GM21423 (cell line): ENCODE measurements around the gene ROR2.
"Not testable (repeated sequence)": the region's sequence is repeated elsewhere in the genome, so short reads cannot be mapped to it uniquely, and the experiment has no call there.

Experiments
- ATAC-seq: cut with Tn5 transposase; IDR thresholded peaks from one replicate; pipeline ENCODE4 v1.9.1; 2021; ENCODE audit warnings: mild to moderate bottlenecking, moderate library complexity; ENCODE audit not compliant: unreplicated experiment

The ROR2 gene

GRCh38 chr9:91658513-91659105 lies 291.4 kb downstream of the ROR2 start:
- ATAC-seq = no peak

GRCh38 chr9:91657501-91657900 lies 292.5 kb downstream of the ROR2 start:
- ATAC-seq = no peak

DNA sequence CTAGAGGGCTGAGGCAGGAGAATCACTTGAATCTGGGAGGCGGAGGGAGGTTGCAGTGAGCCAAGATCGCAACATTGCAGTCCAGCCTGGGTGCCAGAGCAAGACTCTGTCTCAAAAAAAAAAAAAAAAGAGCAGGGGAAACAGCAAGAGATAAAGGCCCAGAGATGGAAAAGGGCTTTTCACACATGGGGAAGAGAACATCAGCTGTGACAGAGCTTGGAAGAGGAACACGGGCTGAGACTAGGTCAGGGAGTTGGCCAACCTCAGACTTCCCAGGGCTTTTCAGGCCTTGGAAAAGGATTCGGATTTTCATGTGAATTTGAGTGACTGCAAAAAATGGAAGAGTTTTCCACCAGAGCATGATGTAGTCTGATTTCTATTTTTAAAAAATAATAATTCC lies 294.4 kb downstream of the ROR2 start:
- ATAC-seq = no peak

- ATAC-seq = no peak
Measured at GRCh38 chr9:91655215-91655614, 294.8 kb downstream of the ROR2 start.

DNA sequence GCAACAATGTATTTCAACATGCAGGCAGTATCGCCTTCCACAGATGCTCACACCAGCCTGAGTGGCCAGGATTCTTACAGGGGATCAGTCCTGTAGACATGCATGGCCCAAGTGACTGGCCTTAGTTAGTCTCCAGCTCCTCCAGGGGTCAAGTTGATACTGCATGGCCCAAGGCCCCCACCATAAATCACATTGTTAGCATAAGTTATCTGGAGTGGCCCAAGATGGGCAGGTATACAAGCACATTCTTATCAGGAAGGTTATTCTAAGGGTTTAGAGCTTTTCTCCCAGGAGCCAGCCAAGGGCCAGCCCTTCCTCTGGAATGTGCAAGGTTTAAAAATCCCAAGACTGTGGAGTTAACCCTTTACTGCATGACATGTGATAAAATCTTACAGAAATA lies 295.5 kb downstream of the ROR2 start:
- ATAC-seq = no peak

DNA sequence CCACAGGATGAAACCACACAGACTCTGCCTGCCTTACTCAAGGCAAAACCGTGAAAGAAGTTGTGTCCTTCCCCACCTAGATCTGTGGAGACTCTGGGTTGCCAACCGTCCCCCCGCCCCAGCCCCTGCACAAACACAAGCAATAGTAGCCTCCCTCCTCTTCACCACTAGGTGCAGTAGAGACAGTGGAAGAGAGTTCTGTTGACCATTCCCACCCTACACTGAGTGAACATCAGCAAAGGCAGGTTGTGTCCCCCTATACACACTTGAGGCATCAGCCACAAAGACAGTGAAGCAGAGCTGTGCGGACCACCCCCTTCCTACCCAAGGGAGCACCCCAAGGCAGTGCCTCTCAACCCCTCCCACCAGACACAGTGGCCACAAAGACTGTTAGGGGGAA lies 302.7 kb downstream of the ROR2 start:
- no peak for ATAC-seq

DNA sequence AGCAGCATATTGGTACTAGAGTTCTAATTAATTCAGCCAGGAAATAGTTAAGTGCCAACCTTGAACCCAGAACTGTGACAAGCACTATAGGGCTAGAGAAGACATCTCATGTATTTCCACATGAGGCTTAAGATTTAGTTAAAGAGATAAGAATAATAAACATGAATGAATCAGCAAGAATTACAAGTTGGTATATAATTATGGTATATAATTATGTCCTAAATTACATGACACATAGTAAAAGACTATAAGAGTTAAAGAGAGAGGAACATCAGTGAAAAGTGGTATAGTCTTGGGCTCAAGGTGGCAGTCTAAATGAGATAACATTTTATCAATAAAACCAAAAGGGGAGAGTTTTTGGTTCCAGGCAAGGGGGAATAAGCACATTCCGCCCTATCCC lies 303.3 kb downstream of the ROR2 start:
- no peak for ATAC-seq

- no peak for ATAC-seq
Measured at GRCh38 chr9:91644433-91644832, 305.6 kb downstream of the ROR2 start.

DNA sequence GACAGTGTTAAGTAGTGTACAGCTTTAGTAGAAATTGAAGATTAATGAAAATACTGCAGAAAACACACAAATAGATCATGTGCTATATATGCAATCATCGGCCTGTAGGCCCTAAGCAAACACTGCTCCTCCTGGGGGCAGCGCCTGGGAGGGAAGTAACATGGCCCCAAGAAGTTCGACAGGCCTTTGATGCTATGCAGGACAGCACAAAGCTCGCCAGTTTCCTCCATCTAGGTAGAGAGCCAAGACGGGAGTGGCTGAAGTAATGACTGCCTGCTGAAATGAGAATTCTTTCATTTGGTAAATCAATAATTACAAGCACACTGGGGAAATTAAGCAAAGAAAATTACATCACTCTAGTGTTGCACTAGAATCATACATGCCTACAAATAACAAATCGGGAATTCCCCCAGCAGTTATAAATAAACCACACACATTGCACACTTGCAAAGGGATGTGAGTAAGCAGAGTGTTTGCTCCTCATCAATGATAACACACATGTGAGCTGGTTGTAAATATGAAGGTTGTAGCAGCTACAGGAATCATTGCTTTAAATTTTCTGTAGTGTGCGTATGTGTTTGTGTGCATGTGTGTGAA lies 306.4 kb downstream of the ROR2 start:
- no peak for ATAC-seq

GRCh38 chr9:91642771-91643170 lies 307.3 kb downstream of the ROR2 start:
- ATAC-seq = no peak

DNA sequence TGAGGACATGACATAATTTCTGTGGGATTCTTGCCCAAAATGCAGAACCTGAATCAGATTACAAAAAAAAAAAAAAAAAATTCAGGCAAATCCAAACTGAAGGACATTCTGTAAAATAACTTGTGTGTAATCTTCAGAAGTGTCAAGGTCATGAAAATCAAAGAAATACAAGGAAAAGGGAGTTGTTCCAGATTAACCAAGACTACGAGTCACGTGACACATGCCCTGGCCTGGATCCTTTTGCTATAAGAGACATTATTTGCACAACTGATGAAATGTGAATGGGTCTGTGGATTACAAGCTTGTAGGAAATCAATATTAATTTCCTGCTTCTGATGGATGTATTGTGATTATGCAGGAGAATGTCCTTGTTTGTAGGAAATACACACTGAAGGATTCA lies 309.6 kb downstream of the ROR2 start:
- ATAC-seq = no peak

- ATAC-seq = no peak
Measured at GRCh38 chr9:91639054-91639453, 311.0 kb downstream of the ROR2 start.

GRCh38 chr9:91634832-91635231 lies 315.2 kb downstream of the ROR2 start:
- not testable (repeated sequence) for ATAC-seq

- no peak for ATAC-seq
Measured at GRCh38 chr9:91629718-91630117, 320.3 kb downstream of the ROR2 start.

- ATAC-seq = no peak
Measured at GRCh38 chr9:91628892-91629291, 321.1 kb downstream of the ROR2 start.

DNA sequence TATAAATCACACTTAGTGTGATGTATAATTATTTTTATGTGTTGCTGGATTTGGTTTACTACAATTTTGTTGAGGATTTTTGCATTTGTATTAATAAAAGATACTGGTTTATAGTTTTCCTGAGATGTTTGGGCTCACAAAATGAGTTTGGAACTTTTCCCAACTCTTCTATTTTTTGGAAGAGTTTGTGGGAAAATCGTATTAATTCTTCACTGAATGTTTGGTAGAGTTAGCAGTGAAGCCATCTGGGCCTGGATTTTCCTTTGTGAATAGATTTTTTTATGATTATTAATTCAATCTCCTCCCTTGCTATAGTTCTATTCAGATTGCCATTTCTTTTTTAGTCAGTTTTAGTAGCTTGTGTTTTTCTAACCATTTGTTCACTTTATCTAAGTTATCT lies 324.7 kb downstream of the ROR2 start:
- ATAC-seq = no peak

- no peak for ATAC-seq
Measured at GRCh38 chr9:91623004-91623403, 327.0 kb downstream of the ROR2 start.

DNA sequence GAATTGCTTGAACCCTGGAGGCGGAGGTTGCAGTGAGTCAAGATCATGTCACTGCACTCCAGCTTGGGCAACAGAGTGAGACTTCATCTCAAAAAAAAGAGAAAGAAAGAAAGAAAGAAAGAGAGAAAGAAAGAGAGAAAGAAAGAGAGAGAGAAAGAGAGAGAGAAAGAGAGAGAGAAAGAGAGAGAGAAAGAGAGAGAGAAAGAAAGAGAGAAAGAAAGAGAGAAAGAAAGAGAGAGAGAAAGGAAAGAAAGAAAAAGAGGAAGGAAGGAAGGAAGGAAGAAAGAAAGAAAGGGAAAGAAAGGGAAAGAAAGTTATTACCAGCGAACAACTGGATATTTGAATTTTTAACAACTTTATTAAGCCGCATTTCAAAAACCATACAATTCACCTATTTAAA lies 327.9 kb downstream of the ROR2 start:
- not testable (repeated sequence) for ATAC-seq

GRCh38 chr9:91614044-91614443 lies 336.0 kb downstream of the ROR2 start:
- not testable (repeated sequence) for ATAC-seq

DNA sequence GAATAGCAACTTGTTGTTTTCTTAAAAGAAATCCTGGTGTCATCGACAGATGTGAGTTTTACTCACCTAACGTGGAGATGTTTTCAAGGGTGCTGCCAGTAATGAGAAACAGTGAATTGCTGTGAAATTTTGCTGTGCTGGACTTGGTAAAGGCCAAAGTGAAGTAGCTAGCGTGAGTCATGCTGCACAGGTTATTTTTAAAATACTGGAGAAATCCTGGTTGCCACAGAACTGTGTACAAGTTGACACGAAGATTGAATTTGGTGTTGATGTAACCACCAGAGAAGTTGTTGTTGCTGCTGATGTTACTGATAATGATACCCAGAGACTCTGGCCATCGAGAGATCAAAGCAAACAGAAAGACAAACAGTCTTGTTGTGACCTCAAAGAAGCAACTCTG lies 338.4 kb downstream of the ROR2 start:
- ATAC-seq = no peak

GRCh38 chr9:91606255-91606995 lies 343.6 kb downstream of the ROR2 start:
- ATAC-seq = no peak

- no peak for ATAC-seq
Measured at GRCh38 chr9:91604451-91605179, 345.4 kb downstream of the ROR2 start.
